Ecto neural progenitor cell (in vitro differentiated cells): ENCODE measurements around the gene ADAMTS18.
A peak's percentile ranks its signal among the peaks of the same experiment; 100 is the strongest.
"Not testable (repeated sequence)": the region's sequence is repeated elsewhere in the genome, so short reads cannot be mapped to it uniquely, and the experiment has no call there.

Experiments
- DNase-seq: peaks from one replicate; pipeline ENCODE4 v3.0.0-alpha.2; 2018; ENCODE audit warnings: low spot score

ADAMTS18 gene

GRCh38 chr16:77279316-77279715 is 155.5 kb downstream of the ADAMTS18 start:
- DNase-seq: not testable (repeated sequence)

GRCh38 chr16:77277571-77277970 is 157.3 kb downstream of the ADAMTS18 start:
- DNase-seq: no peak

GRCh38 chr16:77277141-77277540 is 157.7 kb downstream of the ADAMTS18 start:
- no peak for DNase-seq

- DNase-seq: no peak
Measured at GRCh38 chr16:77276661-77277060, 158.2 kb downstream of the ADAMTS18 start.

- not testable (repeated sequence) for DNase-seq
Measured at GRCh38 chr16:77275303-77275702, 159.5 kb downstream of the ADAMTS18 start.

GRCh38 chr16:77273815-77274214 is 161.0 kb downstream of the ADAMTS18 start:
- no peak for DNase-seq

- DNase-seq: no peak
Measured at GRCh38 chr16:77271532-77272426, 163.1 kb downstream of the ADAMTS18 start.

GRCh38 chr16:77266185-77266584 is 168.6 kb downstream of the ADAMTS18 start:
- not testable (repeated sequence) for DNase-seq

GRCh38 chr16:77262971-77263370 is 171.9 kb downstream of the ADAMTS18 start:
- no peak for DNase-seq

GRCh38 chr16:77250400-77250799 is 184.4 kb downstream of the ADAMTS18 start:
- DNase-seq: no peak

GRCh38 chr16:77246150-77246549 is 188.7 kb downstream of the ADAMTS18 start:
- no peak for DNase-seq

GRCh38 chr16:77242471-77242870 is 192.4 kb downstream of the ADAMTS18 start:
- DNase-seq: not testable (repeated sequence)

GRCh38 chr16:77238593-77238992 is 196.2 kb downstream of the ADAMTS18 start:
- DNase-seq: no peak

- peak; percentile 95 for DNase-seq
Measured at GRCh38 chr16:77236063-77236511, 198.7 kb downstream of the ADAMTS18 start.

GRCh38 chr16:77234611-77235010 is 200.2 kb downstream of the ADAMTS18 start:
- no peak for DNase-seq

GRCh38 chr16:77233799-77234519 is 200.9 kb downstream of the ADAMTS18 start:
- no peak for DNase-seq
